ENCODE results near the gene HS6ST1.

Gene HS6ST1

DNA sequence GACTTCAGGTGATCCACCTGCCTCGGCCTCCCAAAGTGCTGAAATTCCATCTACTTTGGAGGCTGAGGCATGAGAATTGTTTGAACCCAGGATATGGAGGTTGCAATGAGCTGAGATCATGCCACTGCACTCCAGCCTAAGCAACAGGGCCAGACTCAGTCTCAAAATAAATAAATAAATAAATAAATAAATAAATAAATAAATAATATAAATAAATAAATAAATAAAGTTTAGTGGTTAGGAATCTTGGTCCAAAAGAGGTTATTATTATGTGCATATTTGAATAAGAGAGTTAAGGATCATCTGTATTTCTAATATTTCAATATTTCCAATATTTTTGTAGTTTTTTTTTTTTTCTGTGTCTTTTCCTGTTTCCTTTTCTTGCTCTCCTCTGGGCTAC, 90.8 kb downstream of the HS6ST1 start:
- Histone ChIP-seq H3K9ac (ENCODE audit: low read depth, low read length) (no peak overlapping the region), H3K27ac (ENCODE audit: low read length) (no peak overlapping the region), H3K36me3 (ENCODE audit: insufficient read depth, low read depth, low read length) (no peaks in the 10 kb centered on the region)

DNA sequence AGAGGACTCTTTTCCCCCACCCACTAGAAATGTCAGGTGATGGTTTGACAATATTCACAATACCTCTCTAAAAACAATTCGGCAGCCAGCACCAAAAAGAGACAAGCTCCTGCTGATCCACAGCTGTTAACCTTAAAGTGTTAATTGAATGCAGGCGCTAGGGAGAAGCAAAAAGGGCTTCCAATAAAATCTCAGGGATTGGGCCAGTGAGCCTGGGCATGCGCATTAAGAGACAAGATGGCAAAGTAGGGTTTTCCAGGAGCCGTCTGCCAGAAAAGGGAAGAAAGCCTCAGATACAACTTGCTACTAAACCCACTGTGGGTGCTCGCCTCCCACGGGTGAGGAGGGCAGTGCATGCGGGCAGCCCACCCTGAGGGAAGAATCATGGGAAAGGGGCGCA, 98.8 kb downstream of the HS6ST1 start:
- Histone ChIP-seq H3K9ac (ENCODE audit: low read depth, low read length) (no peak overlapping the region), H3K27me3 (ENCODE audit: insufficient read depth, low read length) (no peaks in the 10 kb centered on the region), H3K9me3 (ENCODE audit: insufficient read depth, low read depth, low read length) (no peaks in the 10 kb centered on the region), H3K4me1 (ENCODE audit: insufficient read depth, low read length) (no peaks in the 10 kb centered on the region), H3K27ac (ENCODE audit: low read length) (no peak overlapping the region), H3K36me3 (ENCODE audit: insufficient read depth, low read depth, low read length) (no peaks in the 10 kb centered on the region), H3K4me3 (ENCODE audit: low read length) (no peak overlapping the region)

More for the DNA sequence above, 90.8 kb downstream of the HS6ST1 start:
- no peak overlapping the region for H3K4me3 ChIP-seq (ENCODE audit: low read length)
- no peaks in the 10 kb centered on the region for H3K9me3 ChIP-seq (ENCODE audit: insufficient read depth, low read depth, low read length)
- peaks cover 22% of the 10 kb centered on the region for H3K27me3 ChIP-seq (ENCODE audit: insufficient read depth, low read length)
- H3K4me1 ChIP-seq (ENCODE audit: insufficient read depth, low read length): no peaks in the 10 kb centered on the region

DNA sequence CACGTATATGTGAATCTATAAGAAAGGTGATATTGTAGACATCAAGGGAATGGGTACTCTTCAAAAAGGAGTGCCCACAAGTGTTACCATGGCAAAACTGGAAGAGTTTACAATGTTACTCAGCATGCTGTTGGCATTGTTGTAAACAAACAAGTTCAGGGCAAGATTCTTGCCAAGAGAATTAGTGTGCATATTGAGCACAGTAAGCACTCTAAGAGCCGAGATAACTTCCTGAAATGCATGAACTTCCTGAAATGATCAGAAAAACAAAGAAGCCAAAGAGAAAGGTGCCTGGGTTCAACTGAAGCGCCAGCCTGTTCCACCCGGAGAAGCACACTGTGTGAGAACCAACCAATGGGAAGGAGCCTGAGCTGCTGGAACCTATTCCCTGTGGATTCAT, 101.0 kb downstream of the HS6ST1 start:
- no peaks in the 10 kb centered on the region for H3K27me3 ChIP-seq (ENCODE audit: insufficient read depth, low read length)
- no peak overlapping the region for H3K4me3 ChIP-seq (ENCODE audit: low read length)
- H3K27ac ChIP-seq (ENCODE audit: low read length): no peak overlapping the region
- H3K9me3 ChIP-seq (ENCODE audit: insufficient read depth, low read depth, low read length): no peaks in the 10 kb centered on the region
- H3K9ac ChIP-seq (ENCODE audit: low read depth, low read length): no peak overlapping the region
- H3K36me3 ChIP-seq (ENCODE audit: insufficient read depth, low read depth, low read length): no peaks in the 10 kb centered on the region
- H3K4me1 ChIP-seq (ENCODE audit: insufficient read depth, low read length): no peaks in the 10 kb centered on the region

DNA sequence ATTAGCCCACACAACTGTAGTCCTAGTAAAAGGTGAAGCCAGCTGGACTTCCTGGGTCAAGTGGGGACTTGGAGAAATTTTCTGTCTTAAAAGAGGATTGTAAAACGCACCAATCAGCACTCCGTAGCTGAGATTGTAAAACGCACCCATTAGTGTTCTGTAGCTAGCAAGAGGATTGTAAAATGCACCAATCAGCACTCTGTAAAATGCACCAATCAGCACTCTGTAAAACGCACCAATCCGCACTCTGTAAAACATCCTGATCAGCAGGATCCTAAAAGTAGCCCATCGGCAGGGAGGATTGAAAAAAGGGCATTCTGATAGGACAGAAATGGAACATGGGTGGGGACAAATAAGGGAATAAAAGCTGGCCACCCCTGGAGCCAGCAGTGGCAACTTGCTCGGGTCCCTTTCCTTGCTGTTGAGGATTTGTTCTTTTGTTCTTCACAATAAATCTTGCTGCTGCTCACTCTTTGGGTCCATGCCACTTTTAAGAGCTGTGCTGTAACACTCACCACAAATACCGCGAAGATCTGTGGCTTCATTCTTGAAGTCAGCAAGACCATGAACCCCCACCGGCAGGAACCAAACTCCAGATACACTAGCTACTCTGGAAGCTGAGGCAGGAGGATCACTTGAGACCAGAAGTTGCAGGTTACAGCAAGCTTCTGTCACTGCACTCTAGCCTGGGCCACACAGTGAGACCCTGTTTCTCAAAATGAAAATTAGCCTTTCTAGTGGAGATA, 102.6 kb downstream of the HS6ST1 start:
- no peaks in the 10 kb centered on the region for H3K4me1 ChIP-seq (ENCODE audit: insufficient read depth, low read length)

More for the DNA sequence above, 102.6 kb downstream of the HS6ST1 start:
- H3K9ac ChIP-seq (ENCODE audit: low read depth, low read length): no peak overlapping the region
- no peak overlapping the region for H3K27ac ChIP-seq (ENCODE audit: low read length)
- no peaks in the 10 kb centered on the region for H3K27me3 ChIP-seq (ENCODE audit: insufficient read depth, low read length)
- H3K36me3 ChIP-seq (ENCODE audit: insufficient read depth, low read depth, low read length): no peaks in the 10 kb centered on the region
- H3K4me3 ChIP-seq (ENCODE audit: low read length): no peak overlapping the region
- H3K9me3 ChIP-seq (ENCODE audit: insufficient read depth, low read depth, low read length): no peaks in the 10 kb centered on the region

Data from iPS-20b (cell line).